Measurements from ENCODE around the gene DDX54.
A peak's percentile ranks its signal among the peaks of the same experiment; 100 is the strongest.

DDX54 gene

GRCh38 chr12:113158439-113159203, 26.7 kb downstream of the DDX54 start:
- H3K9ac ChIP-seq (ENCODE audit: low read depth, low read length): no peak overlapping the region
- WGBS: 96% methylated on average over 26 of the region's 26 CpGs
- H3K36me3 ChIP-seq (ENCODE audit: insufficient read depth, low read length): peaks cover 51% of the 10 kb centered on the region
- peaks cover 23% of the 10 kb centered on the region for H3K27me3 ChIP-seq (ENCODE audit: insufficient read depth, low read length)
- H3K4me1 ChIP-seq (ENCODE audit: insufficient read depth, low read length): peaks cover 11% of the 10 kb centered on the region
- H3K27ac ChIP-seq (ENCODE audit: low read depth, low read length): no peak overlapping the region
- H3K4me3 ChIP-seq (ENCODE audit: low read length): no peak overlapping the region
- no peaks in the 10 kb centered on the region for H3K9me3 ChIP-seq (ENCODE audit: insufficient read depth, low read depth, low read length)

- Histone ChIP-seq H3K4me3 (ENCODE audit: low read length) (no peak overlapping the region), H3K9ac (ENCODE audit: low read depth, low read length) (no peak overlapping the region), H3K27ac (ENCODE audit: low read depth, low read length) (no peak overlapping the region), H3K27me3 (ENCODE audit: insufficient read depth, low read length) (peaks cover 35% of the 10 kb centered on the region), H3K9me3 (ENCODE audit: insufficient read depth, low read depth, low read length) (no peaks in the 10 kb centered on the region), H3K36me3 (ENCODE audit: insufficient read depth, low read length) (peaks cover 41% of the 10 kb centered on the region), H3K4me1 (ENCODE audit: insufficient read depth, low read length) (peaks cover 8% of the 10 kb centered on the region)
- 91% methylated on average over 12 of the region's 12 CpGs for WGBS
Observed at GRCh38 chr12:113157218-113157859, 27.9 kb downstream of the DDX54 start.

- H3K36me3 ChIP-seq (ENCODE audit: insufficient read depth, low read length): peaks cover 34% of the 10 kb centered on the region
- H3K9ac ChIP-seq (ENCODE audit: low read depth, low read length): no peak overlapping the region
- H3K4me1 ChIP-seq (ENCODE audit: insufficient read depth, low read length): no peaks in the 10 kb centered on the region
- peaks cover 45% of the 10 kb centered on the region for H3K27me3 ChIP-seq (ENCODE audit: insufficient read depth, low read length)
- H3K27ac ChIP-seq (ENCODE audit: low read depth, low read length): no peak overlapping the region
- no peaks in the 10 kb centered on the region for H3K9me3 ChIP-seq (ENCODE audit: insufficient read depth, low read depth, low read length)
- H3K4me3 ChIP-seq (ENCODE audit: low read length): no peak overlapping the region
- 84% methylated on average over 7 of the region's 7 CpGs for WGBS
Observed at GRCh38 chr12:113155646-113156045, 29.6 kb downstream of the DDX54 start.

- Histone ChIP-seq H3K4me1 (ENCODE audit: insufficient read depth, low read length) (peaks cover 2% of the 10 kb centered on the region; the same call in 1 of the 2 replicates), H3K27me3 (ENCODE audit: insufficient read depth, low read length) (peaks cover 48% of the 10 kb centered on the region), H3K9me3 (ENCODE audit: insufficient read depth, low read depth, low read length) (no peaks in the 10 kb centered on the region), H3K4me3 (ENCODE audit: low read length) (peak overlapping the region; percentile 55; the same call in 1 of the 2 replicates), H3K27ac (ENCODE audit: low read depth, low read length) (no peak overlapping the region), H3K36me3 (ENCODE audit: insufficient read depth, low read length) (peaks cover 28% of the 10 kb centered on the region), H3K9ac (ENCODE audit: low read depth, low read length) (no peak overlapping the region)
- 83% methylated on average over 12 of the region's 12 CpGs for WGBS
Observed at GRCh38 chr12:113155060-113155459, 30.2 kb downstream of the DDX54 start.

GRCh38 chr12:113154351-113154973, 30.8 kb downstream of the DDX54 start:
- Histone ChIP-seq H3K4me3 (ENCODE audit: low read length) (peak overlapping the region; percentile 55), H3K9ac (ENCODE audit: low read depth, low read length) (peak overlapping the region; percentile 33; the same call in 1 of the 2 replicates)

GRCh38 chr12:113152835-113153814, 32.2 kb downstream of the DDX54 start:
- WGBS: 9% methylated on average over 69 of the region's 70 CpGs
- peaks cover 10% of the 10 kb centered on the region; the same call in 1 of the 2 replicates for H3K4me1 ChIP-seq (ENCODE audit: insufficient read depth, low read length)

More at GRCh38 chr12:113154351-113154973, 30.8 kb downstream of the DDX54 start:
- 9% methylated on average over 51 of the region's 51 CpGs for WGBS
- H3K27me3 ChIP-seq (ENCODE audit: insufficient read depth, low read length): peaks cover 51% of the 10 kb centered on the region
- H3K9me3 ChIP-seq (ENCODE audit: insufficient read depth, low read depth, low read length): no peaks in the 10 kb centered on the region
- no peak overlapping the region for H3K27ac ChIP-seq (ENCODE audit: low read depth, low read length)
- peaks cover 7% of the 10 kb centered on the region; the same call in 1 of the 2 replicates for H3K4me1 ChIP-seq (ENCODE audit: insufficient read depth, low read length)
- H3K36me3 ChIP-seq (ENCODE audit: insufficient read depth, low read length): peaks cover 22% of the 10 kb centered on the region

GRCh38 chr12:113152196-113152834, 33.0 kb downstream of the DDX54 start:
- 0 out of 2 replicates have a peak, but pooled peaks cover 1% of the 10 kb centered on the region for H3K9me3 ChIP-seq (ENCODE audit: insufficient read depth, low read depth, low read length)
- peaks cover 51% of the 10 kb centered on the region for H3K27me3 ChIP-seq (ENCODE audit: insufficient read depth, low read length)
- 46% methylated on average over 7 of the region's 9 CpGs for WGBS
- no peak overlapping the region for H3K9ac ChIP-seq (ENCODE audit: low read depth, low read length)
- H3K36me3 ChIP-seq (ENCODE audit: insufficient read depth, low read length): peaks cover 3% of the 10 kb centered on the region; the same call in 1 of the 2 replicates
- no peak overlapping the region for H3K27ac ChIP-seq (ENCODE audit: low read depth, low read length)
- H3K4me1 ChIP-seq (ENCODE audit: insufficient read depth, low read length): peaks cover 10% of the 10 kb centered on the region; the same call in 1 of the 2 replicates
- peak overlapping the region; percentile 57 for H3K4me3 ChIP-seq (ENCODE audit: low read length)

More at GRCh38 chr12:113152835-113153814, 32.2 kb downstream of the DDX54 start:
- peak overlapping the region; percentile 59 for H3K9ac ChIP-seq (ENCODE audit: low read depth, low read length)
- H3K36me3 ChIP-seq (ENCODE audit: insufficient read depth, low read length): peaks cover 9% of the 10 kb centered on the region
- peaks cover 51% of the 10 kb centered on the region for H3K27me3 ChIP-seq (ENCODE audit: insufficient read depth, low read length)
- no peak overlapping the region for H3K27ac ChIP-seq (ENCODE audit: low read depth, low read length)
- H3K9me3 ChIP-seq (ENCODE audit: insufficient read depth, low read depth, low read length): no peaks in the 10 kb centered on the region
- H3K4me3 ChIP-seq (ENCODE audit: low read length): peak overlapping the region; percentile 57

- Histone ChIP-seq H3K9me3 (ENCODE audit: insufficient read depth, low read depth, low read length) (0 out of 2 replicates have a peak, but pooled peaks cover 4% of the 10 kb centered on the region), H3K4me3 (ENCODE audit: low read length) (no peak overlapping the region), H3K36me3 (ENCODE audit: insufficient read depth, low read length) (no peaks in the 10 kb centered on the region), H3K4me1 (ENCODE audit: insufficient read depth, low read length) (peaks cover 10% of the 10 kb centered on the region; the same call in 1 of the 2 replicates), H3K27me3 (ENCODE audit: insufficient read depth, low read length) (peaks cover 51% of the 10 kb centered on the region), H3K27ac (ENCODE audit: low read depth, low read length) (no peak overlapping the region), H3K9ac (ENCODE audit: low read depth, low read length) (no peak overlapping the region)
- WGBS: 91% methylated on average over 3 of the region's 3 CpGs
Observed at GRCh38 chr12:113151655-113152054, 33.6 kb downstream of the DDX54 start.

- H3K27ac ChIP-seq (ENCODE audit: low read depth, low read length): no peak within 1 kb of the TSS
- H3K27me3 ChIP-seq (ENCODE audit: insufficient read depth, low read length): peaks cover 37% of the 10 kb centered on the region
- WGBS: 35% methylated on average over 20 of the region's 22 CpGs
- no peaks in the 10 kb centered on the region for H3K36me3 ChIP-seq (ENCODE audit: insufficient read depth, low read length)
- peaks cover 10% of the 10 kb centered on the region; the same call in 1 of the 2 replicates for H3K4me1 ChIP-seq (ENCODE audit: insufficient read depth, low read length)
- peak within 1 kb of the TSS; percentile 40; the same call in 1 of the 2 replicates for H3K9ac ChIP-seq (ENCODE audit: low read depth, low read length)
- H3K9me3 ChIP-seq (ENCODE audit: insufficient read depth, low read depth, low read length): 0 out of 2 replicates have a peak, but pooled peaks cover 4% of the 10 kb centered on the region
- H3K4me3 ChIP-seq (ENCODE audit: low read length): peak within 1 kb of the TSS; percentile 39
Observed at GRCh38 chr12:113149361-113150150, 35.7 kb downstream of the DDX54 start, which contains the start of gene CFAP73. TSS of gene CFAP73 (plus strand) at chr12:113149724. CDS start at chr12:113149858, 134 bp downstream.
